ENCODE results near the gene DYSF.

DNA sequence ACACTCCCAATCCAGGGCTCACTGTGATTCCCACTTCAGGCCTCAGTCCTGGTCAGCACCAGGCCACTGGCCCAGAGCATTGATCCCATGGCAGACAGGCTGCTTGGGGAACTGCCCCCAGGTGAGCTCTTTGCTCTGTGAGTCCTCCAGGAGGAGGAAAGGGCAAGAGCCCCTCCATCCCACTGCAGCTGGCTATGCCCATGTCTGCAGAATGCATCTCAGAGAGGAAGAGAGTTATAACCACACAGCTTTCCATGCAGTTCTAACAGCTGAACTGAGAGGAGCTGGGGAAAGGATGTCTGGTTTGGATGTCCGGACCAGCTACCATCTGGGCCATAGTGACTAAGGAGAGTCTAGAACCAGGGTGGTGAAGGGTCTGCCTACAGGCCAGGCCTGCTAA lies 230.3 kb downstream of the DYSF start:
- TF ChIP-seq, protein P1, sequence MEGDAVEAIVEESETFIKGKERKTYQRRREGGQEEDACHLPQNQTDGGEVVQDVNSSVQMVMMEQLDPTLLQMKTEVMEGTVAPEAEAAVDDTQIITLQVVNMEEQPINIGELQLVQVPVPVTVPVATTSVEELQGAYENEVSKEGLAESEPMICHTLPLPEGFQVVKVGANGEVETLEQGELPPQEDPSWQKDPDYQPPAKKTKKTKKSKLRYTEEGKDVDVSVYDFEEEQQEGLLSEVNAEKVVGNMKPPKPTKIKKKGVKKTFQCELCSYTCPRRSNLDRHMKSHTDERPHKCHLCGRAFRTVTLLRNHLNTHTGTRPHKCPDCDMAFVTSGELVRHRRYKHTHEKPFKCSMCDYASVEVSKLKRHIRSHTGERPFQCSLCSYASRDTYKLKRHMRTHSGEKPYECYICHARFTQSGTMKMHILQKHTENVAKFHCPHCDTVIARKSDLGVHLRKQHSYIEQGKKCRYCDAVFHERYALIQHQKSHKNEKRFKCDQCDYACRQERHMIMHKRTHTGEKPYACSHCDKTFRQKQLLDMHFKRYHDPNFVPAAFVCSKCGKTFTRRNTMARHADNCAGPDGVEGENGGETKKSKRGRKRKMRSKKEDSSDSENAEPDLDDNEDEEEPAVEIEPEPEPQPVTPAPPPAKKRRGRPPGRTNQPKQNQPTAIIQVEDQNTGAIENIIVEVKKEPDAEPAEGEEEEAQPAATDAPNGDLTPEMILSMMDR (IDR thresholded peaks at IDR 0.05; ENCODE audit: low read length), result no peak
- TF ChIP-seq EZH2phosphoT487 (IDR thresholded peaks at IDR 0.05; ENCODE audit: low read length), result no peak
